Activated CD4-positive, alpha-beta memory T cell treated with anti-CD3 and anti-CD28 coated beads for 36 hours (primary cell): ENCODE measurements around the gene SMLR1. TPM values are rescaled to one million over a fixed set of nuclear protein-coding genes. Genes with fewer than 3 reads are reported as not detected.

ENCODE experiments used
- CTCF ChIA-PET: fragments of 350-600 bp; sonication (Branson Sonifier 250); formaldehyde crosslinking; loops from one replicate; lab custom pipeline; 2021; ENCODE audit warnings: antibody characterized with exemption, inconsistent platforms; lab: Charles Lee
- POLR2A ChIA-PET: fragments of 350-600 bp; sonication (Branson Sonifier 250); formaldehyde crosslinking; loops from one replicate; lab custom pipeline; 2021; ENCODE audit warnings: antibody characterized with exemption; lab: Charles Lee
- DNase-seq: peaks from one replicate; pipeline ENCODE4 v3.0.0-alpha.2; 2020
- H3K27ac Mint-ChIP-seq: one replicate; pipeline ENCODE4 v1.8.0; 2021; ENCODE audit warnings: mixed read lengths
- H3K27me3 Mint-ChIP-seq: one replicate; pipeline ENCODE4 v1.8.0; 2021; ENCODE audit warnings: mixed read lengths
- H3K36me3 Mint-ChIP-seq: one replicate; pipeline ENCODE4 v1.8.0; 2021; ENCODE audit warnings: mixed read lengths
- H3K4me1 Mint-ChIP-seq: one replicate; pipeline ENCODE4 v1.8.0; 2021; ENCODE audit warnings: low read depth, mixed read lengths
- H3K4me3 Mint-ChIP-seq: one replicate; pipeline ENCODE4 v1.8.0; 2021; ENCODE audit warnings: mild to moderate bottlenecking, mixed read lengths
- H3K9me3 Mint-ChIP-seq: one replicate; pipeline ENCODE4 v1.8.0; 2021; ENCODE audit warnings: mixed read lengths
- intact Hi-C: fragments of 100-400 bp; cut with micrococcal nuclease; formaldehyde crosslinking; loops from one replicate; pipeline ENCODE4 v1.15.1; 2023
- total RNA-seq, 2 experiments: library from RNA; stranded (reverse); gene quantifications; one replicate each; pipeline ENCODE4 v1.2.3, GENCODE V29; 2021

Gene SMLR1
- total RNA-seq = not detected

DNA sequence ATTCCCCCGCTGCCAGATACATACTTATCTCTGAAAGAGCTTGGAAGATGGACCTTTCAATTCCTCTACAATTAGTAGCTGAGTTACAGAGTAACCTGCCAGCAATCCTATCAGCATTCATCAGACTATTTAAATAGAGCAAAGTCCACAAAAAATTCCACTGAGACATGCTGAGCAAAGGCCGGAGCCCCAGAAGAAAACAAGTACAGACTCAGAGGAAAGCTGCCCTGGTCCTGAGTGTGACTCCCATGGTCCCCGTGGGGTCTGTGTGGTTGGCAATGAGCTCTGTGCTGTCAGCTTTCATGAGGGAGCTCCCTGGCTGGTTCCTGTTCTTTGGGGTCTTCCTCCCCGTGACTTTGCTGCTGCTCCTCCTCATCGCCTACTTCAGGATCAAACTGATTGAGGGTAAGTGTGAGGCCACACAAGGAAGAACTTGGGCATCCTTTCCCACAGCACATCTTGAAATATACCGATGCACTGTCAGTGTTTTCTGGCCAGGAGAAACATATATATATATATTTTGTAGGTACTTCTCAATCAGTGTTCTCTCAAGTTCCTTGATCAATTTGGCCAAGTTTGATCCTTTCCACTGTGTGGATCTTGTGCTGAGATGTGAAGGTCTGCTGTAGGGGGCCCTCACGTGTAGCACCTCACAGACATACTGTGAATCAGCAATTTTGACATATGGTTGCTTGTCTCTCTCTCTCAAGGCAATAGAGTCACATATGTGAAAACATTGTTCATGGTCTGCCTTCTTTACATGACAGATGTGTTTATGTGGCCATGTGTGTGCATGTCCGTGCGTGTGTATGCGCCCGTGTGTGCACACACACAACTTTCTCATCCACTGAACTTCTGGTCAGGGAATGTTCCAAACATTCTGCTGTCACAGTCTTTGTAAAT lies at the start of gene SMLR1:
SMLR1 (plus strand) TSS at position 160 of the 903 bp plus-strand sequence; CDS start at position 168, 8 bp downstream.
- H3K4me1 Mint-ChIP-seq = no peaks in the 10 kb centered on the region
- ChIA-PET POLR2A (no interaction called here), CTCF (no interaction called here)

DNA sequence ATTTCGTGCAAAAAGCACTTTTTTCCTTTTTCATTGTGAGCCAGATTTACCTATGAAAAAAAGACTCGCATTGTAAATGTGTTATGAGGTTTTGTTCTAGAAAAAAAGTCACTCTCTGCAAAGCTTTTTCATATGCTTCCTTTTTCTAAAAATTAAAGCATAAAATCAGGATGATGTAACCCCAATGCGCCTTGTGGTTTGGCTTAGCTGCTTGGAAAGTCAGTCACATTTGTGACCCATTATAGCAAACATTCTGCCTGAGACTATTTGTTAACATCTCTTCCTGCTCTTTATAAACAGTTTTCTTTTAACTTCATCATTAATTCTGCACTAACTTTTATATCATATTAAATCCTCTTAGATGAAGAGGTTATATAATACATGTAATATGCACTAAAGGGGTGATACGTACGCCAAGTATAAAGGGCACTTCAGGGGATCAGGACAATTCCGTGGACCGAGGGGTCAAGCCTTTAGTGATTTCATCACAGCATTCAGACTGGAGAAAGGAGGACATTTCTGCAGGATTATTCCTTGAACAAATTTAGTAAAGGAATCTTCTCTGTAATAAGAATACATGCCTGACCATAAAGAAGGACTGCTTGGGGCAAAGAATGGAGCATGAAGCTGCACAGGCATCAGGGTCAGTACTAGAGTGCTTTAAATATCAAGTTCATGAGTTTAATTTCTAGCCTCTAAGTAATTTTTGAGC lies 48.1 kb upstream of the SMLR1 start:
- POLR2A ChIA-PET = interaction anchor here (0.6 kb wide), 1 partner anchor 639 kb away, joined by 3 read pairs; no protein-coding TSS in a partner anchor
- intact Hi-C loops = no loop called here
- peaks cover 3% of the 10 kb centered on the region for H3K9me3 Mint-ChIP-seq
- CTCF ChIA-PET = no interaction called here
- H3K36me3 Mint-ChIP-seq = peaks cover 3% of the 10 kb centered on the region
- no peaks in the 10 kb centered on the region for H3K27me3 Mint-ChIP-seq
- no peak overlapping the region for H3K4me3 Mint-ChIP-seq
- no peak overlapping the region for H3K27ac Mint-ChIP-seq
- DNase-seq = no peak
- peaks cover 18% of the 10 kb centered on the region for H3K4me1 Mint-ChIP-seq

More for the DNA sequence above, at the start of gene SMLR1:
- H3K27ac Mint-ChIP-seq = no peak within 1 kb of the TSS
- DNase-seq = no peak
- no peaks in the 10 kb centered on the region for H3K9me3 Mint-ChIP-seq
- H3K27me3 Mint-ChIP-seq = no peaks in the 10 kb centered on the region
- no peak within 1 kb of the TSS for H3K4me3 Mint-ChIP-seq
- H3K36me3 Mint-ChIP-seq = no peaks in the 10 kb centered on the region
- intact Hi-C loops = no loop called here

DNA sequence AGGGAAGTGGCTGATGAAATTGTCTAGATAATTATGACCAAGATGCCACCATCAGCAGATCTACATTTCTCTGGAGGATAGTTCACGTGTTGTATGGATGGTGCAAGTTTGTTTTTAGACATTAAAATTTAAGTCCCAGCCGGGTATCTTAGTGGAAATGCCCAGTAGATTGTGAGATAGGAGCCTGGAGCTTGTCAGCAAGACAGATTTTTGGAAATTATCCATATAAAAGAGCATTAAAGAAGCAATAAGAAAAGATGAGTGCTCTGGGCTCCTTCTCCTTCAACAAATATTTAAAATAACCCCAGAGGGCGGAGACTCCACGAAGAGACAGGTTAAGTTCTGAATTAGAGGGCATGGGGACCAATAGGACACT lies 47.6 kb upstream of the SMLR1 start:
- intact Hi-C loops = no loop called here
- Mint-ChIP-seq H3K4me1 (peaks cover 18% of the 10 kb centered on the region), H3K27ac (no peak overlapping the region), H3K36me3 (peaks cover 3% of the 10 kb centered on the region), H3K4me3 (no peak overlapping the region), H3K9me3 (peaks cover 3% of the 10 kb centered on the region), H3K27me3 (no peaks in the 10 kb centered on the region)
- ChIA-PET POLR2A (no interaction called here), CTCF (no interaction called here)
- no peak for DNase-seq

DNA sequence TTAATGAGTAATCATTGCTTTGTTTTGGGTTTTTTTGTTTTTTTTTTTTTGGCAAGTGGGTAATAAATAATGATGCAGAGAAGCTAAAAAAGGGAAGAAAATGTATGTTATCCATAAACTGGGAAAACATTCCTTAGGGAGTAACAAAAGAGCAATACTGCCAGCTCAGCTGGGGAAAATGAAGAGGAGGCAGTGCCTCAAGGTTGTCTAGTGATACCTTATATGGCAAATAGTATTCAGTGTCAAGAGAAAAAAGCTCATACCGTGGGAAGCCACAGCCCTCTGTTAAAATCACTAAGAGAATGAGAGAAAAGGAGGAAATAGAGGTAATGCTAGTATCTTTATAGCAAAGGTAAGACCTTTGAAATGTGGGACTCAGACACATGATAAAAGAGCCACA lies 47.1 kb upstream of the SMLR1 start:
- CTCF ChIA-PET = no interaction called here
- Mint-ChIP-seq H3K36me3 (peaks cover 3% of the 10 kb centered on the region), H3K27me3 (no peaks in the 10 kb centered on the region), H3K9me3 (peaks cover 3% of the 10 kb centered on the region), H3K27ac (no peak overlapping the region), H3K4me3 (no peak overlapping the region), H3K4me1 (peaks cover 18% of the 10 kb centered on the region)
- POLR2A ChIA-PET = no interaction called here
- intact Hi-C loops = no loop called here
- no peak for DNase-seq

DNA sequence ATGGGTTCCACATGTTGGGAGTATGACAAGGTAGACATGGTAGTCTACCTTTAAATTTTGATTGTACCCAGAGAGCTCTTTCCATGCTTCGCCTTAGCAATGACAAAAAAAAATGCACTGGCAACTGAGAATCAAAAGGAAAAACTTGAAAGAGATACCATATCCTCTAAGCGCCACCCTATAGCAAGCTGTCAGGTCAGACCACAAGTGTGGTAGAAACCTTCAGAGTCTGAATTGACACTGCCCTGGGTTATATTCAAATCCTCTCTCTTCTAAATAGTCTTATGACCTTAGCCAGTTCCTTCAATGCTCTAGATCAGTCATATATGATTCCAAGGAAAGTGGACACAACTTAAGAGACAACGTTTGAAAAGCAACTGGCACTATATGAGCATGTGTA lies 45.6 kb upstream of the SMLR1 start:
- Mint-ChIP-seq H3K27me3 (no peaks in the 10 kb centered on the region), H3K9me3 (peaks cover 3% of the 10 kb centered on the region), H3K27ac (no peak overlapping the region), H3K4me3 (no peak overlapping the region), H3K4me1 (peaks cover 15% of the 10 kb centered on the region), H3K36me3 (peaks cover 3% of the 10 kb centered on the region)
- ChIA-PET POLR2A (no interaction called here), CTCF (no interaction called here)
- intact Hi-C loops = no loop called here
- no peak for DNase-seq

DNA sequence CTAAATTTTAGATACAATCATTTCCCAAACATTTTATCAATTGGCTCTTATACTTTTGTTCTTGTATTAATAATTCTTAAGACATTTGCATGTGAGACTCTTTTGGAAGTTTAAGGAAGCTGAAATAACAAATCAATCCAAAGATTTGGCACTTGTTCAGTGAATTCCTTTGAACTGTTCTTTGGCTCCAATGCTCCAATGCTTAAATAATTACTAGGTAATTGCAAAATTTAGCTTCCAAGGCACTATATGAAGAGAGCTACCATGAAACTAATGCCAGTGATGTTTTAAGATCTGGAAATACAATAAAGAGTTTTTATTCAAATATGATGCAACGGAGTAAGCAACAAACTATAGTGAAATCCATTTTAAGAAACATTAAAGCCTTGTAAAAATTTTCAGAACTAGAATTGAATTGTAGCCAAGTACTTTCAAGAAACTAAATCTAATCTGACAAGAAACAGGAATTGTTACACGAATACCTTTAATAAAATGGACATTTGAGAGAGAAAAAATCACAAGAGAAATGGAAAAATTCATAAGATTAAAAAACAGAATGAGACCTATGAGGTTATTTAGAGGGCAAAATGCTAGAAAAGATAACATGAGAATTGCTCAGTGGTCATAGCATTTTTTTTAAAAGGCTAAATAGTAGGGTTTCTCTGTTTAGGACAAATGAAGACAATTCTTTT lies 43.6 kb upstream of the SMLR1 start:
- POLR2A ChIA-PET = no interaction called here
- no peaks in the 10 kb centered on the region for H3K27me3 Mint-ChIP-seq

DNA sequence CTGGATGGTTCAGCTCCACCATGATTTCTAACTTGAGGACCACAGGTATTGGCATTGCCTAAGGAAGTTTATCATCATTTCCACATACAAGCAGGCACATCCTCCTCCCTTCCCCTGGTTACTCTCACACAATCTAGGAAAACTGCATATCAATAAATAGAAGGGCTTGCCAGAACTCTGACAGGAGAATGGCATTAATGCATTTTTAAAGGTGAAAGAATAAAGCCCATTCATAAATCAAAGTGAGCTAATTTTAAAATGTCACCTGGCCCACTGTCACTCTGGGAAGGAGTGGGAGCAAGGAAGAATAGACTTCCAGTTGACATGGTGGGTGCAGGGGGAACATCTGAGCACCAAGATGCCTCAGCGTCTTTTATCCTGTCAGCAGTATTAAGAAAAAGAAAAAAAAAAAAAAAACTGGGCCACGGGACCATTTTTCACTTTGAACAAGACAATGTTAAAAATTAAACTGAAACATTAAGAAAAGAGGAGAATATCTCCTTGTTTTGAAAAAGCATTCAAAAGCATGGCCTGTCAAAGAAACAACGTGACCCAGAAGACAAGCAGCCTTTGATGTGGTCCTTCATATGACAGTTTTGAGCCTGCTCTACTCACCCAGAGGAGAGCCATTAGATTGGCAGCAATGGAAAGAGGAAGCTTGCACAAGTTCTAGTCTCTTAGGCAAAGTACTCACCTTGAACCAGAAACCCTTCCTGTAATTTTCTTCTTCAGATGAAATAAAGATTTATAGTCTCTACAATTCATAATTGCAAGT lies 39.3 kb upstream of the SMLR1 start:
- Mint-ChIP-seq H3K4me3 (no peak overlapping the region), H3K4me1 (no peaks in the 10 kb centered on the region), H3K36me3 (no peaks in the 10 kb centered on the region), H3K9me3 (no peaks in the 10 kb centered on the region), H3K27ac (no peak overlapping the region), H3K27me3 (no peaks in the 10 kb centered on the region)
- ChIA-PET CTCF (no interaction called here), POLR2A (no interaction called here)
- intact Hi-C loops = no loop called here
- no peak for DNase-seq

More for the DNA sequence above, 43.6 kb upstream of the SMLR1 start:
- intact Hi-C loops = no loop called here
- no peak overlapping the region for H3K4me3 Mint-ChIP-seq
- H3K27ac Mint-ChIP-seq = no peak overlapping the region
- peaks cover 15% of the 10 kb centered on the region for H3K4me1 Mint-ChIP-seq
- CTCF ChIA-PET = no interaction called here
- DNase-seq = no peak
- peaks cover 3% of the 10 kb centered on the region for H3K36me3 Mint-ChIP-seq
- peaks cover 3% of the 10 kb centered on the region for H3K9me3 Mint-ChIP-seq

DNA sequence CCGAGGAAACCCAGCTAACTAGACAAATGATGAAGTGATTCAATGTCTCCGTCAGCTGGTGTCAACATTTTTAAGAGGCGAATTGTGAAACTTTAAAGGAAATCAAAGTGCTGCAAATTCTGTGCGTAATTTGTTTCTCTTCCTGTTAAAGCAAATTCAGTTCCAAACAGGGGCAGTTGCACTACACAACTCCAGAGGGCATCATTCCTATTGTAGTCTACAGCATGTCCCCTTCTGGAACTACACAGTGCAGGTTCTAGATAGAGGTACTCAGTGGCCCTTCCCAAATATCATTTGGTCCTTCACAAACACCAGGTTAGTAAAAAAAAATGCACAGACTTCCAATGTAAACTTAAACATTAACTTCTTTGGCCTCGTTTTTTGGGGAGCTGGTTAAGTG lies 38.3 kb upstream of the SMLR1 start:
- intact Hi-C loops = no loop called here
- DNase-seq = no peak
- POLR2A ChIA-PET = no interaction called here
- H3K27ac Mint-ChIP-seq = no peak overlapping the region
- H3K4me1 Mint-ChIP-seq = no peaks in the 10 kb centered on the region
- no peaks in the 10 kb centered on the region for H3K36me3 Mint-ChIP-seq
- H3K27me3 Mint-ChIP-seq = no peaks in the 10 kb centered on the region
- CTCF ChIA-PET = interaction anchor here (0.6 to 0.7 kb wide), 5 partner anchors 47 to 736 kb away, joined by 3 read pairs; no protein-coding TSS in a partner anchor
- H3K9me3 Mint-ChIP-seq = no peaks in the 10 kb centered on the region
- no peak overlapping the region for H3K4me3 Mint-ChIP-seq

DNA sequence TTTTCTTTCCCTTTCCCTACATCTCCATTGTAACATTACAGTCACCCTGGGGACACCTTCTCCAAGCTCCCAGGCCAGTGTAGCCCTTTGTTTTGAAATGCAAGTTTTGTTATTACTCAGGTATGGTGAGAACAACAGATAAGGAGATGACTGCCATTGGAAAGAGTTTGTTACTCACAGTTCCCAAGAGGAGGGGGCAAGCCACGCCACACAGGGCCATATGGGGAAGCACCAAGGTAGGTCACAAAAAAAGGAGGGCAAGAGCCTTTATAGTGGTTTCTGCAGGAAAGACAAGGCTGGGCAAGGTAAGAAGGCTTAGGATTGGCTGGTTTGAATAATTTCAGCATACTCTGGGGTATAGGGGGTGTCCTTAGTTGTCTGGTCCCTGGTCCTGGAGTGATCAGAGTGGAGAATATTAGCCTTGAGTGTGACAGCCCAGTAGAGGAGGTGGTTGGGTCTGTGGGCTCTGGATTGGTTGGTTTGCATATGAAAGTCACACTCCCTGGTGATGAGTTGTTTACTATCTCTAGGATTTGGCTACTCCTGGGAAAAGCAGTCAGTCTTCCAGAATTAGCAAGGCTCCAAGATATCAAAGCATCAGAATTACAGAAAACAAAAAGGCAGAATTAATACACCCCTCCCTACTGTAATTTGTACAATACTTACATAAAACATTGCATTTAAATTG lies 33.1 kb upstream of the SMLR1 start:
- DNase-seq = no peak
- Mint-ChIP-seq H3K27me3 (no peaks in the 10 kb centered on the region), H3K4me3 (no peak overlapping the region), H3K9me3 (peaks cover 9% of the 10 kb centered on the region), H3K4me1 (no peaks in the 10 kb centered on the region), H3K36me3 (no peaks in the 10 kb centered on the region), H3K27ac (no peak overlapping the region)
- ChIA-PET POLR2A (no interaction called here), CTCF (no interaction called here)
- intact Hi-C loops = no loop called here

DNA sequence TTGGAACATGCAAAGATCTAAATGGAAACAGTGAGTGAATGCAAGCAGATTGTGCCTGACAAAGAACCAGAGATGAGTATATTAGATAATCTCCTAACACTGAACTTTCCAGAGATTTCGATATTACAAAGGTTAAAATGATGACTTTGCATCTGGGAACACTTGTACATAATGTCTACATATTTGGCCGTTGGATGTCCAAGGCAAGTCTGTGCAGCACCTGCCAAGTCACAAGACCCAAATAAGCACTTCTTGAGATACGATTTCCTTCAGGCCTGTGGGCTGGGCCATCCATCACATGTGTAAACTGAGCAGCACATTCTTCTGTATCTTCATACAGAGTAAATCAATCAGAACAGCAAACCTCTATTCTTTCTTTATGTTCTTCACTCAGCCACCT lies 32.5 kb upstream of the SMLR1 start:
- H3K36me3 Mint-ChIP-seq = no peaks in the 10 kb centered on the region
- ChIA-PET CTCF (no interaction called here), POLR2A (no interaction called here)
- intact Hi-C loops = no loop called here
- H3K9me3 Mint-ChIP-seq = peaks cover 13% of the 10 kb centered on the region
- no peak overlapping the region for H3K4me3 Mint-ChIP-seq
- no peaks in the 10 kb centered on the region for H3K4me1 Mint-ChIP-seq
- H3K27ac Mint-ChIP-seq = no peak overlapping the region
- no peak for DNase-seq
- no peaks in the 10 kb centered on the region for H3K27me3 Mint-ChIP-seq

DNA sequence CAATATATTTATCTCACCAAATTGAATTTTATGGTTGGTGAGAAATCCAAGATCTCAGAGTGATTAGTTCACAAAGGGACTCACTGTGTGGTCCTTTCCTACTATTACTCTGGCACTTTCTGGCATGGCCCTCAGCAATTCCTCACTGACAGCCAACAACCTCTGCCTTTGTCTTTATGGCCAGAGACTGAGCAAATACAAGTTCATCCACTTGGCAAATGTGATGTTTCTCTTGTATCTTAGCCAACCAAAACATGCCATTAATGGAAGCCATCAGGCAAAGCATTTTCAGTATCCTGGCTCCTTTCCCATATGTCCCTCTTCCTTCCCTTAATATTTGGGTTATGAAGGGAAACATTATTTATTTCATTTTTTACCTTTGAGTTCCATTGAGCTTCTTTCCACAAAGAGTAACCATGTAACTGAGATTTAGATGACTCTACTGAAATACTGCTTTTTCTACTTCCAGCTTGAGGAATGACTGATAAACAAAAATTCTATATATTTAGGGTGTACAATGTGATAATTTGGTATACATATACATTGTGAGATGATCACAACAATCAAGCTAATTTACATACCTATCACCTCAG lies 30.8 kb upstream of the SMLR1 start:
- H3K4me1 Mint-ChIP-seq = no peaks in the 10 kb centered on the region
- intact Hi-C loops = no loop called here
- H3K27ac Mint-ChIP-seq = no peak overlapping the region
- H3K9me3 Mint-ChIP-seq = peaks cover 13% of the 10 kb centered on the region
- ChIA-PET POLR2A (no interaction called here), CTCF (no interaction called here)
- H3K36me3 Mint-ChIP-seq = no peaks in the 10 kb centered on the region
- DNase-seq = no peak
- no peaks in the 10 kb centered on the region for H3K27me3 Mint-ChIP-seq
- H3K4me3 Mint-ChIP-seq = no peak overlapping the region
